NCI-H2081 treated with DMSO at 0.1 percent for 48 hours (cell line): Measurements from ENCODE around the gene STAT6.
A peak's percentile ranks its signal among the peaks of the same experiment; 100 is the strongest.
"Not testable (repeated sequence)": the region's sequence is repeated elsewhere in the genome, so short reads cannot be mapped to it uniquely, and the experiment has no call there.

Experiments
- DNase-seq: peaks from one replicate; lab custom pipeline; 2025; lab: John Stamatoyannopoulos, UW

STAT6 gene

DNA sequence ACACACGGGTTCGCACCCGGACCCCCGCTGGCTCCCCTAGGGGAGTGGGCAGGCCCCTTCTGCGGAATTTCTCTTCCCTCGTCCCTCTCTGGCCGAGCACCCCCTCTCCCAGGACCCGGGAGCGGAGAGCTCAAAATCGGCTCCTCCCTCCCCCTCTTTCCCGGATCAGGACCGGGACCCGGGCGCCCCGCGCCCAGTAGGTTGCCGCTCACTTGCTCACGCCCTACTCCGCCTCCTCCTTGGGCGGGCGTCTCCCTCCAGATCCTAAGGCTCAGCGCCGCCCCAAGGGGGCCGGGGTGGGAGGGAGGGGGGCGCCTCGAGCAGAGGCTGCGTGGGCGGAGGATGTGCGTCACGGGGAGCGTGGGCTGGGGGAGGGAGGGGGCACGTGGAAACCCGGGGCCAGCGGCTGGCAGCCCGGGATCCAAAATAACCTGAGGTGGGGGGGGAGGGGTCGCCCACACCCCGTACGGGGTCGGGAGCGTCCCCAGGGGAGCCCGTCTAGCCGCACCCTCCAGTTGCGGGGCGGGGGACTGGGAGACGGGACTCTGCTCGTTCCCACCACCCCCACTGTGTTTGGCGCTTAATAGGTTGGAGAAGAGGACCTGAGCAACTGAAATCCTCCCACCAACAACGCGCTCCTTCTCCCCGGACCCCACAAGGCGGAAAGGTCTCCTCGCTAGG is 24.0 kb downstream of the STAT6 start:
- DNase-seq, result no peak

DNA sequence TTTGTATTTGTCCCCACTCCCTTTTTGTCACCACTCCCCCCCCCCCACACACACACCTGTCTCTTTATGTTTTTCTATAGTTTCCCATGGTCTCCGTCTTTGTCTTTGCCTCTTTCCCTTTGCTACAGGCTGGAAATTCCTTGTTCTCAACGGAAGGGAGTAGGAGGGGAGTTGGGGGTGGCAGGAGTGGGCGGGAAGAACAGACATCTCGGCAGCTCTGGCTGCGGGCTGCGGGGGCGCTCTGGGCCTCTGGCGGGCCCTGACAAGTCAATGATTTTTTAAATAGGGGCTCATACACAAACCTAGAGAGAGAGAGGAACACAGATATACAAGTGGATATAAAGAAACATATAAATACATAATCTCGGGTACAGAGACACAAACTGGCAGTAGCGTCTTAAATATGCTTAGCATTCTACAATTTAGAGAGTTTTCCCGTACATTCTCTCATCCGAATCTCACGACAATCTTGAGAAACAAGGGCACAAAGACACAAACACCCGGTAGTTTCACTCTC is 24.6 kb downstream of the STAT6 start:
- DNase-seq, result no peak

DNA sequence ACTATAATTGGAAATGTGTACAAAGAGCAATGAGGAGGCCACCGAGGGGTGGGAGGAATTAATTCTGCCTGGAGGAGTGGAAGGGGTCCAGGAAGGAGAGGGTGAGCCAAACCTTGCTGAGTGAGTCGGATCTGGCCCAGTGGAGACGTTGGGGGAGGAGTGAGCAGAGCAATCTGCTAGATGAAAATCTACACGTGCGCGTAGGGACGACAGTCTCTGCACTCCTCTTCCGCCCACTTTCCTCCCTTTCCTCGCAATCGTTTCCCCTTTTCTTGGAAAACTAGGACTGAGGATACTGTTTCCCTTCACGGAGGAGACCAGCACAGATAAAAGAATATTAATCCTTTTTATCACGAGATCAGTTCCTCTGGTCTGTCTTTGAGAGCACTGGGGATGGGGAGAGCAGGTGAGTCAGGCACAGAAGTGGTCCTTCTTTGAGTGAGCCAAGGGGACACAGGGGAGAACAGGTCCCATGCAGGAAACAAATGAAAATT is 25.1 kb downstream of the STAT6 start:
- no peak for DNase-seq

DNA sequence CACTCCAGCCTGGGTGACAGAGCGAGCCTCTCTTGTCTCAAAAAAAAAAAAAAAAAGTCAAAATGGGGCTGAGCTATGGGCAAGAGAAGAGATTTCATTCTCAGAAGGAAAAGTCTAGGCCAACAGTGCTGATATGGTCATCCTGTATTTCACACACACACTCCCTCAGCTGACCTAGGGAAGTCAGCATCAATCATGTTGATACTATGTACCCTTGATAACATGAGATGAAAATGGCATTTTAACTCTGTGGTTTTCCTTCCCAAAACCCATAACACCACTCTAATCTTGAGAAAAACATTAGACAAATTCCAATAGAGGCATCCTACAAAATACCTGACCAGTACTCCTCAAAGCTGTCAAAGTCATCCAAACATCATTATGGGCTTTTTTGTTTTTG is 30.3 kb downstream of the STAT6 start:
- DNase-seq, result no peak

DNA sequence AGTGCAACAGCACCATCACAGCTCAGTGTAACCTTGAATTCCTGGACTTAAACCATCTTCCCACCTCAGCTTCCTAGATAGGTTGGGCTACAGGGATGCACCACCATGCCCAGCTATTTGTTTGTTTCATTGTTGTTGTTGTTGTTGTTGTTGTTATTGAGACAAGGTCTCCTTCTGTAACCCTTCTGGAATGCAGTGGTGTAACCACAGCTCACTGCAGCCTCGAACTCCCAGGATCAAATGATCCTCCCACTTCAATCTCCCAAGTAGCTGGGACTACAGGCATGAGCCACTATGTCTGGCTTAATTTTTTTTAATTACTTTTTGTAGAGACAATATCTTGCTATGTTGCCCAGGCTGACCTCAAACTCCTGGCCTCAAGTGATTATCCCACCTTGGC is 31.3 kb downstream of the STAT6 start:
- DNase-seq, result no peak

DNA sequence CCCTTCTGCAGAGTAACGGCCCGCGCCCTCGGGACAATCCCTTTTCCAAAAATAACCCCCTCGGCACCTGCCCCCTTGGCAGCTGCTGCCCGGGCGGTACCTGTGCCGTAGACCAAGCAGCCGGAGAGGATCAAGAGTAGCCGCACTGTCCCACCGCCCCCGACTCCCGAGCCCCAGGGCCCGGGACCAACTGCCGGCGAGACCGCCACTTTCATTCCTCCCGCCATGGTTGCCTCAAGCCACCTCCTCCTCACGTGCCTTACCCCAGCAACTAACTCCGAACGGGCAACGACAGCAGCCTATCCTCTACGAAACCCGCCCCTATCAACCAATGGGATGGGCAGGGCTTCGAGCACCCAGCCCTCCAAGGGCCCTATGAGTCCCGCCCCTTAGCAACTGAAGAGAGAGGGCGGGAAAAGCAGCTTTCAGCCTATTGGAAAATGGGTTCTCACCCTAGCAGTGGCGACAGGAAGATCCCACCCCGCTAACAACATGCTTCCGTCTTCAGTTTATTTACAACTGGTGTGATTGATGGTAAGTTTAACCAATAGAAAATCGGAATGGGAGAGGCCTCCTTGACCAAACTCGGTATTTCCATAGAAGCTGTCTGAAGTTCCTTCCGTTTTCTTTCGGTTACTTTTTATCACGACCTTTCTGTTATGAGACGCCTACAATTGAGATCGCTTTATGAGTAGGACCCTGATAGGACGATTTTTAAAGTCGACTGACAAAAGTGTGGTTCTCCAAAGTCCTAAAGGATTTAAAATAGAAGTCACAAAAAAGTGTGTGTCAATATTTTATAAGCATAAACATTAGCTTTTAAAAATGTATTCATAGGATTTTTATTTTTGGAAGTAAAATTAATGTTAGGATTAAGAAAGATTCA is 32.4 kb downstream of the STAT6 start, which contains the start of gene NEMP1:
TSS of gene NEMP1 (minus strand) at position 273 of the 886 bp plus-strand sequence. CDS start at position 227, 46 bp downstream.
- peak; percentile 100 for DNase-seq

DNA sequence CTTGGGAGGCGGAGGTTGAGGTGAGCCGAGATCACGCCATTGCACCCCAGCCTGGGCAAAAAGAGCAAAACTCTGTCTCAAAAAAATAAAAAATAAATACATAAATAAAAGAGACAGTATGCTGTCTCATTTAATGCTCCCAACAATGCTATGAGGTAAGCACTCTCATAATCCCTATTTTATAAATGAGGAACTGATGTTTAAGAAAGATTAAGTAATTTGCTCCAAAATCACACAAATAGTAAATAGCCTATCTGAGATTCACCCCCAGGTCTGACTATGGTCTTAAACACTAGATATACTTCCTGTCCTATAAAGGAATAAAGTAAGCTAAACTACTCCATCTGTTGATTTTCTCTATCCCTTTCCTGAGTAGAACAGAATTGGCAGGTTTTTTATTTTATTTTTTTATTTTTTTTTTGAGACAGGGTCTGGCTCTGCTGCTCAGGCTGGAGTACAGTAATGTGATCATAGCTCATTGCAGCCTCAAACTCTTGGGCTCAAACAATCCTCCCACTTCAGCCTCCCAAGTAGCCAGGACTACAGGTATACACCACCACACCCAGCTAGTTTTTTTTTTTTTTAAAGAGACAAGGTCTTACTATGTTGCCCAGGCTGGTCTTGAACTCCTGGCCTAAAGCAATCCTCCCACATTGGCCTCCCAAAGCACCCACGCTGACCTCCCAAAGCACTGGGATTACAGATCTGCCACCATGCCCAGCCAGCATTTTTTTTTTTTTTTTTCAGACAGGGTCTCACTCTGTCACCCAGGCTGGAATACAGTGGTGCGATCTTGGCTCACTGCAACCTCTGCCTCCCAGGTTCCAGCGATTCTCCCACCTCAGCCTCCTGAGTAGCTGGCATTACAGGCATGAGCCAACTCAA is 37.4 kb downstream of the STAT6 start:
- DNase-seq, result not testable (repeated sequence)

DNA sequence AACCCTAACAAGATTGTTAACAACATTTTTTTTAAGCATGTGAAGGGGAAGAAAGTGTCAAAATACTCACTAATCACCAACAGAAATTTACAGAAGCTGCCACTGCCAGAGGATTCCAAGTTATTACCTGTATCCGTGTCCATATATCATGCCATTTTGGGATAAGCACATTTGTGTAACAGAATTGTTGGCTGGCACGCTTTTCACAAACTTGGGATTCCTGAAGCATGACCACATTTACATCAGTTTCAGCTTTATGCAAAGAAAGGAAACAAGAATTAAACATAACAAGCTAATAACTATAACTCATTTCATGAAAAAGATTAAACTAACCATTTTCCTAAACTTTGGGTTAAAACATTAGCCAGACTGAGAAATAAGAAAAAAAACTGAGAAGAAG is 38.5 kb downstream of the STAT6 start:
- no peak for DNase-seq

DNA sequence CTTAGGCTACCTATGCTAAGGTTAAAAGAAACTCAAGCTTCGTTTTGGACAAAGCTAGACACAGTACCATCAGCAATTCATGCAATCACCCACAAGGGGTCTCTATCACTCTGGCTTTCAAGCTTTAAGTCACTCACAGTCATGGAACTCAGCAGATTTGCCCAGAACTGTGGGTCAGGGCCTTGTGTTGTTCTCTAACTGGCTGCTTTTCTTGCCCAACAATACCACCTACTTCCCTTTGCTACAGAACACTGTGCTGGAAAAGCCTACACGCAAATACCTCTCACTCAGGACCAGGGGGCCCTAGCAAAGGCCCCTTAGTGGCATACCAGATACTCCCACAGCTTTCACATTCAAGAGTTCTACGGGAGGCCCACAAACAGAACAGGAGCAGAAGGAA is 41.6 kb downstream of the STAT6 start:
- DNase-seq, result peak; percentile 39

DNA sequence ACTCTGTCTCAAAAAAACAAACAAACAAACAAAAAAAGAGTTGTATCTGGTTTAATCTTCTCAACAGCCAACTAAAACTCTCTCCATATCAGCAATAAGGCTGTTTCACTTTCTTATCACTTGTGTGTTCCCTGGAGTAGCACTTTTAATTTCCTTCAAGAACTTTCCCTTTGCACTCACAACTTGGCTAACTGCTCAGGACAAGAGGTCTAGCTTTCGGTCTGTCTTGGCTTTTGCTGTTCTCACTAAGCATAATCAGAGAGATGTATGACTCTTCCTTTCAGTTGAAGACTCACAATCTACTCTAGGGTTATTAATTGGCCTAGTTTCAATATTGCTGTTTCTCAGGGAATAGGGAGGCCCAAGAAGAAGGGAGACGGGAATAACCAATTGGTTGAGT is 44.9 kb downstream of the STAT6 start:
- DNase-seq, result no peak

DNA sequence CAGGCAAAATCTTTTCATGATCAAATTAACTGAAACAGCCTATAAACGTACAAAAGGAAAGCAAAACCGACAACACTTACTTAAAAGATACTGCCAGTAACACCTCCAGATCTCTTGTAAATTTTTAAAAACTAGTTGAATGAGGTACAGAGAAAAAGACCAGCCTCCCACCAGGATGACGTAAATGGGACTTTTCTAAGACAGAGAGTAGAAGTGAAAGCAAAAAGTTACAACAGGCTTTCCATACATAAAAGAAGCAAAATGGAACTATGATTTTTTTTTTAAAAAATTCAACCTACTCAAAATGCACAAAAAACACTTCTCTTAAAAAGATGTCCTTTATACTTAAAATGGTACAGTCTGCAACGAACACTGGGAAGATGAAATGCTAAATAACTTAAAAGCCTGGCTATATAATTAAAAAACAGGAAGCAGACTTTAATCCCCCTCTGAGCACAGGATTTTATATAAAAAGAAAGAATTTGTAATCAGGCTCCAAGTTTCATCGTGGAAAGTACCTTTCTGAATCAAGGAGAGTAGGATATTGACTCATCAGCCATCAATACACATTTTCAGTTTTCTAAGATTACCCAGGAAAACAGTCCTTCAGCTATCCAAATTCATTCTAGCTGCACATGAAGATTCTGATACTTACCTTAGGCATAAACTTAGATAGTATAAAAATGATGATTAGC is 47.0 kb downstream of the STAT6 start:
- DNase-seq, result no peak

DNA sequence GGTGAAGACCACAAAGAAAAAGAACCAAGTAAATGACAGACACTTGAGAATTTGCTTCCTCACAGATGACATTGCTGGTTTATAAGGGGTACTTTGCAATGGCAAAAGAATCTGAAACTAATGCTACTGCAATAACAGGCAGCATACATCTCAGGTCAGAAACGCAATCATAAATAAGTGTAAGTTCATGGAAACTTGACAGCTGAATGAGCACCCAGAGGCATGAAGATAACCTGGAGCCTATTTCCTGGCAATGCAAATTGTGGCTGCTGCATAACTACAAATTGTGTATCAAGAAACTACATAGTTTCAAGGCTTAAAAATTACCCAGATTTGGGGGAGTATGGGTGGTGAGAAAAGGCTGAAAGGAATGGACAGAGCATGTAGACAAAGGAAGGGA is 52.7 kb downstream of the STAT6 start:
- DNase-seq, result no peak

DNA sequence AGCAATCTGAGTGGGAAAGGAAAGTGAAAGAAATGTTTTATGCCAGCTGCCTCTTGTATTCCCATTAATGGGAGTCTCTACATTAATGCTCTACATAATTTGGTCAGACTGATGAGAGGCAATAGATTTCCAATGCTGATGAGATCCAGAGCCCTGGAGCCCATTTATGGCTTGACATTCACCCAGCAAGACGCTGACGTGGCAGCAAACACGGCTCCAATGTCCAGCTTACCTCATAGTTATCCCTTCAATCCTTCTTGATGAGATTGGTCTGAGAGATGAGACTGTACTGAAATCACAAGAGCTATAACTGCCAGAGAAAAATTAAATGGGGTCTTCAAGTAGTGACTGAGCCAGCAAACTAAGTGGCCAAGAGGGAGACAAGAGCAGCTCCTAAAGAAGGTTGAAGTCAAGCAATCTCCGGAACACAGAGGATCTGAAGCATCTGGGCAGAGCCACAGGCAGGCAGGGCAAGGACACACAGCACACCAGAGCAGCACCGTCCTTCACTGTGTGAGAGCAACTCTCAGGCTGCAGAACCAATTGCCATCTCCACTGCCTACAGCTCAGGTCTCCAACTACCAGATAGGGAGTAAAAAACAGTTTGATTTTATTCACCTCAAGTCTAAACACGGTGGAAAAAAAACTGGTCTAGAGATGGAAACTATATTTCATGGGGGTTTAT is 54.0 kb downstream of the STAT6 start:
- no peak for DNase-seq

DNA sequence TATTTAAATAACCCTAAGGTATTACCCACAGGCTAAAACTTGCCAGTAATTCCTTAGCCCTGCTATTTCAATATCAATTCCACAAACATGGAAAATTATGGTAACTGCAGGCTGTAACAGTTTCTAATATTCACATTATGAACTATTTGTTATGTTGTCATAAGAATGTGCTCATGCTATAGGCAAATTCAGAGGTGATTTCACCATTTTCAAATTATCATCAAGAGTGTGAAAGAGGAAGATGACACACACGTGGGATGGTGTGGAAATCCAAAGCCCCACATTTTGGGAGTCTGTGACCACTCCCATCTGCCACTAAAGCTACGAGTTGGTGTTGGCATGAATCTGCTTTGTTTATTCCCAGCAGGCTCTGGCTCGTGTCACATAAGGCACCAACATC is 55.3 kb downstream of the STAT6 start:
- DNase-seq, result no peak

DNA sequence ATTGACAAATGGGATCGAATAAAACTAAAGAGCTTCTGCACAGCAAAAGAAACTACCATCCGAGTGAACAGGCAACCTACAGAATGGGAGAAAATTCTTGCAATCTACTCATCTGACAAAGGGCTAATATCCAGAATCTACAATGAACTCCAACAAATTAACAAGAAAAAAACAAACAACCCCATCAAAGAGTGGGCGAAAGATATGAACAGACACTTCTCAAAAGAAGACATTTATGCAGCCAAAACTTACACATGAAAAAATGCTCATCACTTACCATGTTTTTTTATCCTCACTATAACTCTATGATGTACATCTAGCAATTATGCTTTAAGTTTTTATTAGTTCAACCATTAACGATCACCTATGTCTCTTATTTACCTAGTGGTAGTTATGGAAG is 57.3 kb downstream of the STAT6 start:
- DNase-seq, result not testable (repeated sequence)

DNA sequence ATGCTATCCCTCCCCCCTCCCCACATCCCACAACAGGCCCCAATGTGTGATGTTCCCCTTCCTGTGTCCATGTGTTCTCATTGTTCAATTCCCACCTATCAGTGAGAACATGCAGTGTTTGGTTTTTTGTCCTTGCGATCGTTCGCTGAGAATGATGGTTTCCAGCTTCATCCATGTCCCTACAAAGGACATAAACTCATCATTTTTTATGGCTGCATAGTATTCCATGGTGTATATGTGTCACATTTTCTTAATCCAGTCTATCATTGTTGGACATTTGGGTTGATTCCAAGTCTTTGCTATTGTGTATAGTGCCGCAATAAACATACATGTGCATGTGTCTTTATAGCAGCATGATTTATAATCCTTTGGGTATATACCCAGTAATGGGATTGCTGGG is 58.0 kb downstream of the STAT6 start:
- DNase-seq, result not testable (repeated sequence)

DNA sequence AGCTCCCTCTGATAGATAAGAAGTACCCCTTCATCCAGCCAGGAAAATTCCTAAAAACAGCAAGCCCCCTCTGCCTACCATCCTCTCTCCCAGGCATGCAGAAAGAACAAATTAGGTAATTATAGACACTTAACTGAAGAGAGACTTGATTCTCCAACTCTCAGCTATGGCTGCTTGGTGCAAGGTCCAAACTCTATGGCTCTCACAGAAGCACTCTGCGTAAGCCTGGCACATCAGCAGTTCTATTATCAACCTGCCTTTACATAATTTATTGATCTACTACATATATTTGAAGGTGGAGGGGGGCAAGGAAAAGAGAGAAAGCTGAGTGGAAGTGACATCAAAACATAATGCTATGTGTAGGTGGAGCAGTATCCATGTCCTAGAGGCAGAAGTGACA is 60.2 kb downstream of the STAT6 start:
- no peak for DNase-seq

DNA sequence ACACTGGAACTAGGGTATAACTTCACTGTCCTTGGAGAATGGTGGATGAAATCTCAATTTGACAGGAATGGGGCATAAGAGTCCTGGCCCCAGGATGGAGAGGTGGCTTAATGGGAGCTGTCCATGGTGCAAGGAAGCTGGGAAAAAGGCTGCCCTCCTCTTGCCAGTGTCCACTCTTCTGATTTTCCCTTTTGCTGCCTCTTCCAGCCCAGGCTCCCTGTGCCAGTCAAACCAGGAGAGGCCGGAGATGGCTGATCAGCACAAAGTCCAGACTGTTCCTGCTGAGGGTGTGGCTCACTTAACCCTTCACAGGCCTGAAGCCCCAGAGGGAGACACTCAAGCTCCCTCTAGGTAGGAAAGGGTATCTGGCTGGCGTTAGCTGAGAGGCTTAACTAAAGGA is 61.3 kb downstream of the STAT6 start, which contains the start of gene MYO1A:
TSS of gene MYO1A (minus strand) at position 240 of the 400 bp plus-strand sequence. CDS start 1,806 bp downstream, outside the sequence.
- DNase-seq, result no peak

DNA sequence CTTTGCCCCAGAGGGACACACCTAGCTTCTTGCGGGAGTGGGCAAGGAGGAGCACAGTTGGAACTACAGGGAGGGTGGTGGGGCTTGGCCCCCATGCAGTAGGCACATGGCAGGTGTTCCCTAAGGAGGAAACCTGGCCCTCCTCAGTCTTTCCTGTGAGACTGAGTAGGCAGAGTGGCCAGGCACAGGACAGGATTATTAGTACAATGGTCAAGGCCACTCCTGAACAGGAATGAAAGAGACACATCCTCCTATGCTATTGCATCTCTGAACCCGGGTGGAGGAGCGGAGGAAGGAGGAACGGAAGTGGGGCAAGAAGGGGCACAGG is 62.1 kb downstream of the STAT6 start:
- no peak for DNase-seq

DNA sequence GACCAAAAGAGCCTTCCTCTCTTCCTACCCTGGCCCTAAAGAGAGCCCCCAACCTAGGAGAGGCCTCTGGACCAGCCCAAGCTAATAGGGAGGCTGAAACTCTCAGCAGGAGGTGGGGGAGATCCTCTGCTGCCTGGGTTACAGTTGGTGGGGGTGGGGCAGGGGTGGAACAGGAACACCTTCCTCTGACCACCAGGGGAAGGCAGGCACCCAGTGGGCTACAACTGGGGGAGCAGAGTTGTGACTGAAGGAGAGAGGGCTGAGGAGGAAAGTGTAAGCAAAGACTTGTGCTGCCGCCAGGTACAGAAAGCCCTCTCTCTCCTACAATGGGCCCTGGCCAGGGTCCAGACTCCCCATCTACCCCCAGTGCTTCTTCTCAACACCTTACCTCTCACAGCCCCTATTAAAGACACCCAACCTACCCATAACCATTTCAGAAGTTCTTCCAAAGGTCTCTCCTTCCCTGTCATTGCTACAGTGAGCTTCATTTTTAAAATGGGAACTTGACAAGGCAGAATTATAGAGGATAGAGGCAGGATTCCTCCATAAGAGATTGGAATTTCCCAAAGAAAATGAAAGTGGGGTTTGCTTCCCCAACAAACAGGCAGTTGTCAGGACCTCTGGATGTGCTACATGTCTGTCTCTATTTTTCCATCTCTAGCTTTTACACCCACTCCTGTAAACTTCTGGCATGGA is 62.6 kb downstream of the STAT6 start:
- no peak for DNase-seq
